ENCODE results near the gene PLAC1.
A peak's percentile ranks its signal among the peaks of the same experiment; 100 is the strongest.

PLAC1 gene

GRCh38 chrX:134533952-134534351 lies 124.3 kb downstream of the PLAC1 start:
- DNase-seq, result no peak

GRCh38 chrX:134533352-134533751 lies 124.9 kb downstream of the PLAC1 start:
- no peak for DNase-seq

GRCh38 chrX:134530845-134531244 lies 127.4 kb downstream of the PLAC1 start:
- DNase-seq, result no peak

GRCh38 chrX:134529481-134529880 lies 128.8 kb downstream of the PLAC1 start:
- no peak for DNase-seq

- DNase-seq, result peak; percentile 8
These were observed 129.3 kb downstream of the PLAC1 start for GRCh38 chrX:134528960-134529359.

- no peak for DNase-seq
These were observed 131.9 kb downstream of the PLAC1 start for GRCh38 chrX:134526399-134526798.

GRCh38 chrX:134525086-134525792 lies 133.0 kb downstream of the PLAC1 start:
- no peak for DNase-seq

DNA sequence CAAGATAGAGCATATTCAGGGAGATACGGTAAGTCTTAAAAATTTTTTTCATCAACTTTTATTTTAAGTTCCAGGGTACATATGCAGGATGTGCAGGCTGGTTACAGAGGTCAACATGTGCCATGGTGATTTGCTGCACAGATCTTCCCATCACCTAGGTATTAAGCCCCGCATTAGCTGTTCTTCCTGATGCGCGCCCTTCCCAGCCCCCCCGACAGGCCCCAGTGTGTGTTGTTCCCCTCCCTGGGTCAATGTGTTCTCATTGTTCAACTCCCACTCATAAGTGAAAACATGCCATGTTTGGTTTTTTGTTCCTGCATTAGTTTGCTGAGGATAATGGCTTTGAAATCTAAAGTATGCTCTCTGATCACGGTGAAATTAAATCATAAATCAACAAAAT lies 134.1 kb downstream of the PLAC1 start:
- no peak for DNase-seq

DNA sequence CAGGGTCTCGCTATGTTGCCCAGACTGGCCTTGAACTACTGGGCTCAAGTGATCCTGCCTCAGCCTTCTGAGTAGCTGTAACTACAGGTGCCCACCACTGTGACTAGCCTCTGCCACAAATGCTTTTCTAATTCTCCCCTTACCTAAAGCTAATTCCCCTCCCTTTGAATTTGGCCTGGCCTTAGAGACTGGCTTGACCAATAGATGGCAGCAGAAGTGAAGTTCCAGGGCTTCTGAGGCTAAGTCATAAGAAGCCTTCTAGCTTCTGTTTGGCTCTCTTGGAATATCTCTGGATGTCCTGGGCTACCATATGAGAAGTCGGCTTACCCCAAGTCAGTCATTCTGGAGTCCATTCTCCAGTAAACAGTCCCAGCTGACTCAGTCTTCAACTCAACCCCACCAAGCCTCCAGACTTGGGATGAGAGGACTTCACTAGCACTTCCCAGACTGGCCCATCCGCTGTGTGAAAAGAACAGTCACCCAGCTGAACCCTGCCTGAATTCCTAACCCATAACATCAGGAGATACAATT lies 137.3 kb downstream of the PLAC1 start:
- DNase-seq, result peak; percentile 44

All from RPMI8226 (cell line).